Endothelial cell of umbilical vein (primary cell): ENCODE measurements around the gene GFM2. TPM values are rescaled to one million over a fixed set of nuclear protein-coding genes. Genes with fewer than 3 reads are reported as not detected.
"Not testable (repeated sequence)": the region's sequence is repeated elsewhere in the genome, so short reads cannot be mapped to it uniquely, and the experiment has no call there.

ENCODE experiments used
- BruUV-seq: library from RNA; stranded (reverse); fragments of 400-500 nt; replicated peaks from 2 replicates; lab custom pipeline; 2021; lab: Mats Ljungman, UMichigan
- CTCF ChIA-PET: fragments of 300-600, 350-600 bp; sonication (Branson Sonifier 250); formaldehyde crosslinking; loops from one replicate; lab custom pipeline; 2021; ENCODE audit warnings: antibody characterized with exemption, inconsistent platforms; lab: Charles Lee
- POLR2A ChIA-PET: fragments of 300-600, 350-600 bp; sonication (Branson Sonifier 250); formaldehyde crosslinking; loops from one replicate; lab custom pipeline; 2021; ENCODE audit warnings: antibody characterized with exemption, inconsistent platforms; lab: Charles Lee
- DNase-seq: peaks from one replicate; pipeline ENCODE4 v3.0.0-alpha.2; 2011; ENCODE audit warnings: low read depth, low spot score
- FAIRE-seq: peaks from 2 replicates; lab custom pipeline; 2011; peaks lifted over from hg19 to GRCh38; lab: Jason Lieb, UNC
- H2AFZ ChIP-seq: 2 replicates; pipeline ENCODE4 v1.6.0; 2012; ENCODE audit warnings: low read depth, low read length, control low read depth, inconsistent platforms
- H3K27ac ChIP-seq: 2 replicates; pipeline ENCODE4 v1.5.1; 2011; ENCODE audit warnings: low read depth, mild to moderate bottlenecking, control low read depth, low read length, moderate library complexity; ENCODE audit not compliant: insufficient read depth
- H3K27me3 ChIP-seq, 2 experiments: 2 replicates each; pipeline versions ENCODE4 v1.6.0 to v1.6.1; 2011; ENCODE audit warnings: low read length in 2 of 2, mixed read lengths in 1 of 2; ENCODE audit not compliant: control insufficient read depth in 2 of 2, insufficient read depth in 2 of 2
- H3K36me3 ChIP-seq, 2 experiments: 2 replicates in 1 of 2; 3 replicates in 1 of 2; pipeline ENCODE4 v1.5.1; 2011; ENCODE audit warnings: low read length in 2 of 2, mild to moderate bottlenecking in 1 of 2, moderate library complexity in 1 of 2; ENCODE audit not compliant: control insufficient read depth in 2 of 2, insufficient read depth in 2 of 2; ENCODE audit errors: extremely low read depth in 1 of 2
- H3K4me1 ChIP-seq: 3 replicates; pipeline ENCODE4 v1.5.1; 2011; ENCODE audit warnings: mild to moderate bottlenecking, low read length; ENCODE audit not compliant: control insufficient read depth, insufficient read depth; ENCODE audit errors: extremely low read depth
- H3K4me2 ChIP-seq: 2 replicates; pipeline ENCODE4 v1.6.1; 2011; ENCODE audit warnings: low read length, control low read depth, mixed read lengths; ENCODE audit not compliant: insufficient read depth
- H3K4me3 ChIP-seq, 3 experiments: fragments of 200-600 bp in 1 of 3; sonication (generic), shearing (Covaris generic) in 1 of 3; replicated peaks in 1 of 3; 2 replicates each; pipeline ENCODE4 v1.5.1; 2011 to 2016; ENCODE audit warnings: control low read depth in 3 of 3, low read length in 3 of 3, mild to moderate bottlenecking in 2 of 3, inconsistent platforms in 1 of 3, low read depth in 1 of 3, moderate library complexity in 1 of 3; ENCODE audit not compliant: insufficient read depth in 1 of 3
- H3K79me2 ChIP-seq: 2 replicates; pipeline ENCODE4 v1.6.0; 2012; ENCODE audit warnings: low read length, inconsistent platforms; ENCODE audit not compliant: control insufficient read depth, insufficient read depth
- H3K9ac ChIP-seq: replicated peaks from 2 replicates; pipeline ENCODE3; 2011; ENCODE audit warnings: low read length, control low read depth; ENCODE audit not compliant: insufficient read depth; ENCODE audit errors: extremely low read depth
- H3K9me1 ChIP-seq: replicated peaks from 3 replicates; pipeline ENCODE4 v1.6.0; 2011; ENCODE audit warnings: mild to moderate bottlenecking, low read length; ENCODE audit not compliant: control insufficient read depth, insufficient read depth; ENCODE audit errors: extremely low read depth
- H3K9me3 ChIP-seq: replicated peaks from 2 replicates; pipeline ENCODE4 v1.5.1; 2012; ENCODE audit warnings: low read length, inconsistent platforms; ENCODE audit not compliant: control insufficient read depth, insufficient read depth
- H4K20me1 ChIP-seq: replicated peaks from 2 replicates; pipeline ENCODE3; 2011; ENCODE audit warnings: mild to moderate bottlenecking, low read length; ENCODE audit not compliant: control insufficient read depth, insufficient read depth; ENCODE audit errors: extremely low read depth
- CTCF ChIP-seq, 2 donors: IDR thresholded peaks; 1 replicate in 1 of 2; 2 replicates in 1 of 2; pipeline ENCODE4 v1.5.1; 2011; ENCODE audit warnings: low read length in 2 of 2, mild to moderate bottlenecking in 2 of 2, moderate library complexity in 2 of 2, control low read depth in 1 of 2, inconsistent platforms in 1 of 2, low read depth in 1 of 2; ENCODE audit not compliant: insufficient read depth in 1 of 2; ENCODE audit errors: extremely low read depth in 1 of 2
- FOS ChIP-seq: IDR thresholded peaks from 2 replicates; pipeline ENCODE4 v1.6.1; 2011; ENCODE audit warnings: mild to moderate bottlenecking, low read length, moderate library complexity, borderline replicate concordance; ENCODE audit not compliant: insufficient read depth
- GATA2 ChIP-seq: IDR thresholded peaks from 2 replicates; pipeline ENCODE4 v1.7.0; 2011; ENCODE audit warnings: low read depth, mild to moderate bottlenecking, moderate library complexity, mixed read lengths, low read length; ENCODE audit not compliant: insufficient read length, insufficient read depth
- JUN ChIP-seq: IDR thresholded peaks from 2 replicates; pipeline ENCODE4 v1.6.1; 2011; ENCODE audit warnings: borderline replicate concordance, low read depth; ENCODE audit not compliant: insufficient read length, insufficient read depth
- MAX ChIP-seq: IDR thresholded peaks from 2 replicates; pipeline ENCODE4 v1.6.1; 2011; ENCODE audit not compliant: insufficient read depth, insufficient read length
- MYC ChIP-seq: IDR thresholded peaks from one replicate; pipeline ENCODE4 v1.6.1; 2011; ENCODE audit warnings: mild to moderate bottlenecking, low read depth, low read length
- POLR2A ChIP-seq: IDR thresholded peaks from 2 replicates; pipeline ENCODE4 v1.6.1; 2012; ENCODE audit warnings: low read depth, mild to moderate bottlenecking, control low read depth, low read length
- dilution Hi-C: fragments of 300-500 bp; cut with MboI; formaldehyde crosslinking; loops from one replicate; pipeline ENCODE4 v1.15.0; 2019; ENCODE audit warnings: low sequenced_read_pairs; ENCODE audit not compliant: extremely low pct_ligation_motif_present
- intact Hi-C: fragments of 100-400 bp; cut with micrococcal nuclease; formaldehyde crosslinking; loops from one replicate; pipeline ENCODE4 v1.10.0; 2022
- polyA plus RNA-seq, 4 experiments: library from polyadenylated mRNA; depleted of rRNA in 3 of 4; stranded (reverse) in 3 of 4; unstranded in 1 of 4; fragments of >200 nt; gene quantifications; 2 replicates each; pipeline versions ENCODE4 v1.2.1 to v1.2.3, GENCODE V29; 2011 to 2012; ENCODE audit warnings: missing spikeins in 1 of 4
- total RNA-seq: library from RNA; stranded (reverse); gene quantifications from 2 replicates; pipeline ENCODE4 v1.2.3, GENCODE V29; 2021

GFM2 gene
- total and polyA plus RNA-seq, 2 donors (not counting 3 experiments of a cell fraction or from before 2014, with no cell fraction given), result 16.5 to 29.0 TPM

DNA sequence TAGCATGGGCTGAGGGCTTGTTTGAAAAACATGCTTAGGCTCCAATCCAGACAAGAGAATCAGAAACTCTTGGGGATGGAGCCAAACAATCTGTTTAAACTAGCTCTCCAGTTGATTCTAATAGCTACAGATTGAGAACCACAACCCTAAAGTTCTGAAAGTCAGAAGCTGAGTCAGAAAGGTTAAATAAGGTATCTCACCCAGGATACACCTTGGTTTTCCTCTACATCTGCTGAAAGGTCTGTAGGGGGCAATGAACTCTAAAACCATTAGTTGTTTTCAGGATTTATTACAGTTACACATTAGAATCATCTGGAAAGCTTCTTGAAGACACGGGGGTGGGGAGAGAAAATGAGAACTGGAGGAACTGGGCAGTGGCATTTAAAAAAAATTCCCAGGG lies 5.7 kb downstream of the GFM2 start:
- H3K9me1 ChIP-seq, result no peaks in the 10 kb centered on the region
- no TSS peak for BruUV-seq
- intact Hi-C loops, result no loop called here
- peaks cover 9% of the 10 kb centered on the region for H3K4me1 ChIP-seq
- POLR2A ChIA-PET, result no interaction called here
- dilution Hi-C loops, result no loop called here
- FAIRE-seq (no peak), DNase-seq (no peak)
- H4K20me1 ChIP-seq, result peaks cover 2% of the 10 kb centered on the region
- peaks cover 21% of the 10 kb centered on the region for H3K79me2 ChIP-seq
- no peak overlapping the region for H3K27ac ChIP-seq
- H3K9me3 ChIP-seq, result no peaks in the 10 kb centered on the region
- H3K4me2 ChIP-seq, result no peak overlapping the region
- H3K9ac ChIP-seq, result no peak overlapping the region
- CTCF ChIA-PET, result interaction anchor here (0.8 to 1.5 kb wide), 3 partner anchors 28 to 164 kb away, joined by 3 to 5 read pairs (median 3); no protein-coding TSS in a partner anchor
- no peaks in the 10 kb centered on the region for H3K27me3 ChIP-seq
- H2AFZ ChIP-seq, result no peak overlapping the region
- H3K4me3 ChIP-seq, result no peak overlapping the region
- H3K36me3 ChIP-seq, result peaks cover 2 to 5% of the 10 kb centered on the region in 2 experiments
- TF ChIP-seq GATA2, result no peak
- no peak for TF ChIP-seq JUN
- TF ChIP-seq MAX, result no peak
- no peak for TF ChIP-seq FOS
- TF ChIP-seq CTCF (IDR thresholded peaks at IDR 0.05; ENCODE audit: extremely low read depth in 1 of 2, insufficient read depth in 1 of 2, low read depth in 1 of 2, low read length in 2 of 2), result no peak
- no peak for TF ChIP-seq MYC
- TF ChIP-seq POLR2A, result no peak

- CTCF ChIA-PET, result interaction anchor here (1.4 kb wide), 1 partner anchor 12 kb away, joined by 3 read pairs; no protein-coding TSS in a partner anchor
- intact Hi-C loops, result not testable (repeated sequence)
Observed at GRCh38 chr5:74748742-74749141, 18.2 kb downstream of the GFM2 start.

More at GRCh38 chr5:74748742-74749141, 18.2 kb downstream of the GFM2 start:
- H3K27me3 ChIP-seq, dilution Hi-C loops, H3K9ac ChIP-seq, POLR2A ChIA-PET, H3K4me3 ChIP-seq, H3K4me2 ChIP-seq, H2AFZ ChIP-seq, DNase-seq, H3K79me2 ChIP-seq, H3K27ac ChIP-seq, BruUV-seq, H3K9me1 ChIP-seq, H3K9me3 ChIP-seq, FAIRE-seq, H4K20me1 ChIP-seq, H3K36me3 ChIP-seq, H3K4me1 ChIP-seq: not testable (repeated sequence)
